Measurements from ENCODE around the gene SEMA3B.
"Not testable (repeated sequence)": the region's sequence is repeated elsewhere in the genome, so short reads cannot be mapped to it uniquely, and the experiment has no call there.

Gene SEMA3B

GRCh38 chr3:50295553-50296431 lies 26.8 kb downstream of the SEMA3B start:
- DNase-seq, result no peak

DNA sequence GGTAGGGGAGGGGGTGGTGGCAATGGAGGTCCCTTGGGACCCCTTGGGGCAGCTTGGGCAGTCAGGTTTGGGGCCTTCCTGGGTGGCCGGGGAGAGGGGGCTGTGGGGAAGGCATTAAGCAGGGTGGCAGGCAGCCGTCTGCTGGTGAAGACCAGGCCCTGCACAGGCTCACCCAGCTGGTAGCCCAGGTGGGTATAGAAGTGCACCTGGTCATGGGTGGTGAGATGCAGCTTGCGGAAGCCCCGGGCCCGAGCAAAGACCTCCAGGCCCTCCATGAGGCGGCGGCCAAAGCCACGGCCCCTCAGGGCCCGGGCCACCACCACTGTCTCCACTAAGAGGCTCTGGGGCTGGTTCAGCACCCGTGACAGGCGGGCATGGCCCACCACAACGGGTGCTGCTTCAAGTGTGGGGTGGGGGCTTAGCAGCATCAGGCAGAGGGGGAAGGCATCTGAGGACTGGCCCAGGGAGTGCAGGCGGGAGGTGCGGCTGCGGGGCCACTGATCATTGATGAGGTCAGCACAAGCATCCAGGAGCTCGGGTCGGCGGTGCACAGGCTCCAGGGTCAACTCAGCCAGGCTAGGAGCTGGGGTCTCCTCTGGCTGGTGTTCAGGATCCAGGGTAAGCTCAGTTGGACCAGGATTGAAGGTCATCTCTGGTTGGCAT lies 27.9 kb downstream of the SEMA3B start:
- DNase-seq, result no peak

- no peak for DNase-seq
Observed at GRCh38 chr3:50297384-50297775, 28.4 kb downstream of the SEMA3B start.

DNA sequence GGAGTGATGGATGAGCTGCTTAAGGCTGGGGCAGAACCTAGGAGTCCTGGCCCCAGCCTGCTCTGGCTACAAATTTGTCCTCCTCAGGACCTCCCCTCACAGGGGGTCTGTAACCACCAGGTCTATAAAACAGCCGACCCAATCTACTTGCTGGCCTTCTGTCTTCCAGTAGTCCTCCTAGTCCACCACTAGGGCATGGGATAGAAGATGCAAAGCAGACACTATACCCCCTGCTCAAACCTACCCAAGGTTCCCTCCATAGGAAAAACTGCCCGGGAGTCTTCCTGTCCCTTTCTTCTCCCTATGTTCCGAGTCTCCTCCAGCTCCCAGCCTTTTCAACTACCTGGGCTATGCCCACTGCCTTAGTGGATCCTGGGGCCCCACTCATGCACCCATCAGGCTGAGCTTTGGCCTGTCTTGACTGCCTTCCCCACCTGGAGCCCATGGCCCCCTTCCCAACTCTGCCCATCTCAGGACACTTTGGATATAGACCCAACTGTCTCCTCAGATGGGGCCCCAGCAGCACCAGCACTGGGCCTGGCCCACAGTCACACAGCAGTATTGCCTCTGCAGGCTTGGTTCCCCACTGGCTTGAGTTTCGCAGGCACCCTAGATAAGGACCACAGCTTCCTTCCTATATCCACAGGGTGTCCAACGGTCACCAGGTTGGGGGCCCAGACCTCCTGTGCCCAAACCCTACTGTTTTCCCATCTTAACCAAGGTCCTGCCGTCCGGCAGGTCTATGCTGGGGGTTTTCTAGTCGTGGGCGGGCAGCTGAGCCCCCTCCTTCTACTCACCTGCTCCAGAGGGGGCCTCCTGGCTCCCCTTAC lies 29.2 kb downstream of the SEMA3B start:
- DNase-seq, result peak; percentile 5

DNA sequence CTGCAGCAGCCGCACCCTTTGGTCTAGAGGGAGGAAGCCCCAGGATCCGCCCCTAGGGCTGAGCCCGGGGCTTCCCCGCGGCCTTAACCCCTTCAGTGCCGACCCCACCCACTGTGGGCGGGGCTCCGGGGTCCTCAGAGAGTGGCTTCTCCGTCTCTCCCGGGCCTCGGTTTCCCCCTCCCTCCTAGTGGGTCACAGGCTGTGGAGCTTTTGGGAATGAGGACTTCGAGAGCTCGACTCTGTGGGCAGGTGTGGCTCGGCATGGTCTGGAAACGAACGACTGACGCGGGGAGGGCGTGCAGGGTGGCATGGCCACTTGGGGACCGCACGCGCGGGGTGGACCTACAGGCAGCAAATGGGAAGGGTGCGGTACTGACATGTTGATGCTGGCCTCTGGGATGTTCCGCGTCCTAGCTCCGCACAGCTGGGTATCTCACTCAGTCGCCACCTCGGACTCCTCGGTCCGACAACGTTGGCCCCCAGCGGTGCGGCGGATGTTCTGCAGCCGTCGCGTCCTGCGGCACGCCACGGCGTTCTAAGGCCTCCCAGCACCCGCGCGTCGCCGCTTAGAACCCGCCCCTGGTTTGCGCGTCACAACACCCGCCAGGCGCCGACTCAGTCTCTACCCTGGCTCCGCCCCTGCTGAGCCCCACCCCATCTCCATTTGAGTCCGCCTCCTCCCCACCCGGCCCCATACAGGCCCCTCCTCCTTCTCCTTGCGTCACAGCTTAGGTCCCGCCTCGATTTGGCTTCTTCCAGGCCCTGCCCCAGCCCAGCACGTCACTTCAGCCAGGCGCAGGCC lies 30.1 kb downstream of the SEMA3B start, which contains the start of the genes HYAL3 and NAA80:
TSS of gene HYAL3 (minus strand) at position 570 of the 802 bp plus-strand sequence. CDS start 3,803 bp downstream, outside the sequence.
TSS of gene NAA80 (minus strand) at position 570 of the 802 bp plus-strand sequence. CDS start 1,942 bp downstream, outside the sequence.
- peak; percentile 95 for DNase-seq

- no peak for DNase-seq
Observed at GRCh38 chr3:50299638-50299928, 30.6 kb downstream of the SEMA3B start.

DNA sequence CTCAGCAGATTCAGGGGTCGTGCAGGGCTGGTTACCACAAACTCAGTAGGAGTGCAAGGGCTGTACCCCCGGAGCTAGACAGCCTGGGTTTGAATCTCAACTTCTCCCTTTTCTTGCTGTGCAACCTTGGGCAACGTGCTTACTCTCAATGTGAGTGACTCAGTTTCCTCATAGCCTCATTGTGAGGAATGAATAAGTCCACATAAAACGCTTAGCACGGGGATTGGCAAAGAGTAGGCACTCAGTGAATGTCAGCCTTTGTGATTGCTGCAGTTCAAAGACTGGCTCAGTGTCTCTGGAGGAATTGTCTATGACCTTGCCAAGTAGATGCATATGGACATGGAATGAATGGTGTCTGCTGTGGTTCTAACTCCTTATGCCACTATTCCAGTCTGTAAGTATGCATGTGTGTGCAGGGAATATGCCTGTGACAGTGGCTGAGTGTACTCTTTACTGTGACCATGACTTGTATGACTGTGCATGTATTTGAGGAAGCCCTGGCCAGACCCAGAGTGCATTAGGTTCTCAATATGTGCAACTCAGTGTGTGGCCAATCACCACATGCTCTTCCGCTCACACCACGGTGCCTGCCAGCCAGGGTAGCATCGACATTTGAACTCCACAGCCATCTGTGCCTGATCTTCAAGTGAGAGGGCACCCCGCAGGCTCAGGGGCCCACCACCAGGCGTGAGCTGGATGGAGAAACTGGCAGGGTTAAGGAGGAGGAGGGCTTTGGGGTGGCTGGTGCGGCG lies 31.2 kb downstream of the SEMA3B start:
- no peak for DNase-seq

DNA sequence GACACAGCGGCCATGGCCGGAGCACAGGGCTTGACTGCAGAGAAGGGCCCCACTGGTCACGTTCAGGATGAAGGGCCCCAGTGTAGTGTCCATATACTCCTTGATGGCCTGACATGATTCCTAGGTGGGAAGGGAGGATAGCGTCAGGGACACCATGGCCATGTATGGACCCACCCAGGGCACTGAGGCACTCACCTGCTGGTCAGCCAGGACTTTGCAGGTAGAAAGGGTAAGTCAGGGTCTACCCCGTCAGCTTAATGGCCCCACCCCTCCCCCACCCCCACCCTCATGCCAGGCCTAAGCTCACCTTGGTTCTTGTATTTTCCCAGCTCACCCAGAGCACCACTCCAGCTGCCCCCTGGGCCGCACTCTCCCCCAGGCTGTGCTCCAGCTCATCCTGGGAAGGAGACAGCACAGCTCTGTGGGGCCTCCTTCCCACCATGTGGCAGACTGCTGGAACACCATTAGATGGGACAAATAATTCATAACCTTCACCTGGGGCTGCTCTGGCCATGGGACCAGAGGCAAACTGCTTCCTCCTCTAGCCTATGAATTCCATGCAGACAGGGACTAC lies 31.8 kb downstream of the SEMA3B start:
- no peak for DNase-seq

DNA sequence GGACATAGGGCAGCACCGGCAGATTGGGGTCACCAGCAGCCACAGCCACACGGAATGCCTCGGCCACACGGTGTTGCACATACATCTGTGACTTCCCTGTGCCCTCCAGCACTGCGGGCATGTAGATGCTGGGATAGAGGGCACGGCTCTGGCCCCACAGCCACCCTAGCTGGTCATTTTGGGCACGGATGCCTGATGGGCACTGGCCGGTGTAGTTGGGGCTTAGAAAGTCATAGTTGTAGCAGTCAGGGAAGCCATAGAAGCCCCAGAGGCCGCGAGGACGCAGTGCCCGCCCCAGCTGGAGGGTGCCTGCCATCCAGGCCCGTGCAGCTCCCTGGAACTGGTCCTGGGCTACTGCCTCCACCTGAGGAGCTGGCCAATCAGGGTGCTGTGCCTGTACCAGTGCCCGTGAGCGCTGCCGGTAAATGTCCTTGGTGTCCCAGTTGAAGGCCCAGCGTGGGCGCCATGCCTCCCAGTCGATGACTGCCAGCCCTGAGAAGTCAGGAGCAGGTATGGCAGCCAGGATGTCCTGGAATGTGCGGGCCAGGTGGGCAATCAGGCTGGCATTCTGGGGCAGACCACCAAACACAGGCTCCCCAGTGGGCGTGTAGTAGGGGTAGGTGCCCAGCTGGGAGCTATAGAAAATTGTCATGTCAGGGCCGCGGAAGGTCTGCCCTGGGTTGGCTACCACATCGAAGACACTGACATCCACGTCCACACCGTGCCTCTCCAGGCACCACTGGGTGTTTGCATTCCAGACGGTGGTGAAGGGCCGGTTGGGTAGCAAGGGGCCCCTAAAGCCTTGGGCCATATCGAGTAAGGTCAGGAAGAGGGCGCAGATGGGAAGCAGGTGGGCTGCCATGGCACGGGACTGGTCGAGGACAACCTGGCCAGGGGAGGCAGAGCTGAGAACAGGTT lies 33.4 kb downstream of the SEMA3B start:
- DNase-seq, result no peak

DNA sequence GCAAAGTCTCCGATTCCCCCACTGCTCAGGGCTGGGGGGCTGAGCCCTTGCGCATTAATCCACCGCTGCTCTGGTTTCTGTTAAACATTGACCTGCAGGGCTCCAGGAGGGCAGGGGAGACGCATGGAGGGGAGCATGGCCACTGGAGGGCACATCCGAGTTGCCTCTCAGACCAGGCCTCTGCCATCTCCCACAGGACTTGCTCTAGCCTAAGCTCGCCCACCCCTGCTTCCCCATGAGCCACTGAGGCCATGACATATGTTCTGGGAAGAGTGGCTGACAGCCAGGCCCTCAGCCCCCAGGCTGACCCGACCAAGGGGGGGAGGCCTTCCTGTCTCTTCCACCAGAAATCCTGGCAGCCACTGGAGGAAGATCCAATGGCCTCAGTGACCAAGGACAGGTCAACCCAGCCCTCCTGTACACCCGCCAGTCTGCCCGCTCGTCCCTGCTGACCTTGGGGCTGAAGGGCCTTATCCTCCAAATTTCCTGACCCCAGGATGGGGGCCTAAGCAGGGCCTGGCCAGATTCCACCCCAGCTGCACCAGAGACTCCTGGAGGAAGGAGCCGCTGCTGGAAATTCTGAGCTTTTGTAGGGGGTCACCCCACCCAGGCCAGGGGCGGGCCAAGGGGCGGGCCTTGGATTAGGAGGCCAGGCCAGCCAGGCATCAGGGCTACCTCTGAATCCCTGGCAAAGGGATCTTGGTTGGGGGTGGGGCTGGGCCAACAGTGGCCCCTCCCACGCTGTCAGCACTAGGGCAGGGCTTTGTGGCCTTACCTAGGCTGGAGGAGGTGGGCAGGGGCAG lies 34.3 kb downstream of the SEMA3B start, which contains the start of gene HYAL1:
TSS of gene HYAL1 (minus strand) at position 562 of the 803 bp plus-strand sequence. CDS start 618 bp downstream, outside the sequence.
- no peak for DNase-seq

DNA sequence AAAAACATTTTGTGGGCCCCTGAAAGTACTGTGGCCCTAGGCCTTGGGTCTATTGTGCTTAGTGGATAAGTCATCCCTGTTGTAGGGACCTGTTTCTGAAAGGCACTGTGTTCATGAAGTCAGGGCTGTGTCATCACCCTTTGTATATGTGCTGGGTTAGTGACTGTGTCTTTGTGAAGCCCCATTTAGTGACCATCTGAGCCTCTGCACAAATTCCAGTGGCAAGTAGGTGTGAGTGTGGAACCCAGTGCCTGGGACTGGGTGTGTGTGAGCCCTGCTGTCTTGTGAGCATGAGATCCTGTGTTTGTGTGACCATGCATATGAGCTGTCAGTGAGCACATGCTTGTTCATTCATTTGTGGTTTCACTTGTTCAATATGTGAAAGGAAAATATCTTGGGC lies 35.7 kb downstream of the SEMA3B start:
- no peak for DNase-seq

- DNase-seq, result not testable (repeated sequence)
Observed at GRCh38 chr3:50312041-50312440, 43.1 kb downstream of the SEMA3B start.

DNA sequence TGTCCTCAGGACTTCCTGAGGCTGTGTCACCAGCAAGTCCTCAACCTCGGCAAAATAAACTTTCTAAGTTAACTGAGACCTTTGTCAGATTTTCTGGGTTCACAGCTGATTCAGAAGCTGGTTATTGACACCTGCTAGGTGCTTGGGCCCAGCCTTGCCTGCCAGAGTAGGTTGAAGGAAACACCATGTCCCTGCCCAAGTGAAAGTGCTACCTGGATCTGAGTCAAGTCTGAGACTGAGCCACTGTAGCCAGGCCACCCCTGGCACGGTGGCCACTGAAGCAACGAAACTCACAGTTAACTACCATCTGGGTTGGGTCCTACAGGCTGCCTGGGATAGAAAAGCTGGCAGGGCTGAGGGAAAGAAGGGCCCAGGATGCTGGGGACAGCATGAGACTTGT lies 45.4 kb downstream of the SEMA3B start:
- DNase-seq, result no peak

- no peak for DNase-seq
Observed at GRCh38 chr3:50314816-50315215, 45.9 kb downstream of the SEMA3B start.

DNA sequence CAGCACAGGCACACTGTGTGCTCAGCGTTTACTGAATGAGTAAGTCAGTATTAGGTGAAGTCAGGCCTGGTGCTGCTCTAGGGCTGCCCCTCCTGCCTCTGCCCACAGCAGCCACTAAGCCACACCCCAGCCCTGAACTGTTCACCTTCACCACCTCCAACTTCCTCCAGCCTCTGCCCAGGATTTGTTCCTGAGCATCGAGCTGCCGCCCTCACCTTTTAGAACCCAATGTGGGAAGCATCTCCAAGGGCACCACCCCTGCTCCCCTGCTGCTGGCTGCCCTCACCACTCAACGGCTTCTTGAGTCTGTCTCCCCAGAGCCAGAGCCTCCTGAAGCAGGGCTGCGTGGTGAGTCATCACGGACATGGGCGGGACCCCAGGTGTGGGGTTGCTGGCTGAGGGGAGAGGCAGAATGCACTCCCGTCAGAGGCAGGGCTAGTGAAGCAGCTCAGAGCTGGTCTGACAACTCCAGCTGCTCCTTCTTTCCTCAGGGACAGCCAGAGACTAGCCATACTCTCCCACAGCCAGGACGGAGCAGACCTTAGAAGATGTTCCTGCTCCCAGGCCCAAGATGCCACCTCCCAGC lies 47.8 kb downstream of the SEMA3B start:
- DNase-seq, result peak; percentile 75

- peak; percentile 51 for DNase-seq
Observed at GRCh38 chr3:50317300-50317699, 48.4 kb downstream of the SEMA3B start.

DNA sequence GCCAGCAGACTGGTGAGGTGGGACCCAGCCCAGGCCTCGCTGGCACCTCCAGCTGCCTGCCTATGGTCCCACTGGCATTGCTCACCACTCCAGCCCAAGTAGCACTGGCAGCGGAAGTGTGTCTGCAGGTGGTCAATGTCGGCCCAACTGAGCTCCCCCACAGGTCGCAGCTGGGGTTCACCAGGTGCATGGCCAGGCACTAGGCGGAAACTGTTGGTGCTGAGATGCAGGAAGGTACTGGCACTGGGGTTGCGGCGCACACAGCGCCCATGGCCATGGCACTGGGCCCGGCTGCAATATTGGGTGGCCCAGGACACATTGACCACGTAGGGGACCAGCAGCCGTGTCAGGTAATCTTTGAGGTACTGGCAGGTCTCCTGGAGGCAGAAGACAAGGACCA lies 49.2 kb downstream of the SEMA3B start:
- DNase-seq, result no peak

- no peak for DNase-seq
Observed at GRCh38 chr3:50318615-50319014, 49.7 kb downstream of the SEMA3B start.
